GM12878 (cell line): ENCODE results near the gene TRPT1. TPM values are rescaled to one million over a fixed set of nuclear protein-coding genes. Genes with fewer than 3 reads are reported as not detected.

Source experiments
- EP300 ChIP-seq, 2 experiments: fragments of 150-350 bp in 1 of 2; IDR thresholded peaks; 2 replicates each; pipeline ENCODE4 v1.6.1; 2011 to 2012; ENCODE audit warnings: low read depth in 2 of 2, low read length in 2 of 2, borderline replicate concordance in 1 of 2, improper control_type of control experiment in 1 of 2, inconsistent platforms in 1 of 2; ENCODE audit not compliant: control insufficient read depth in 1 of 2
- SMAD5 ChIP-seq: IDR thresholded peaks from 2 replicates; pipeline ENCODE4 v1.6.1; 2016; ENCODE audit warnings: antibody characterized with exemption, low read depth
- STAT1 ChIP-seq: fragments of 450-650 bp; conservative IDR thresholded peaks from 2 replicates; pipeline ENCODE4 v1.6.1; 2014; ENCODE audit warnings: antibody characterized with exemption, mild to moderate bottlenecking
- TCF3 ChIP-seq: IDR thresholded peaks from 2 replicates; pipeline ENCODE4 v1.6.1; 2012; ENCODE audit warnings: low read depth, mild to moderate bottlenecking, low read length, borderline replicate concordance; ENCODE audit not compliant: insufficient read depth
- ZBED1 ChIP-seq: IDR thresholded peaks from 2 replicates; pipeline ENCODE4 v1.6.1; 2016; ENCODE audit warnings: borderline replicate concordance
- polyA plus RNA-seq, 11 experiments: library from polyadenylated mRNA; depleted of rRNA in 4 of 11; unstranded in 6 of 11; stranded (reverse) in 5 of 11; fragments of >200 nt; fragmentation: Nextera tagmentation in 4 of 11; fragmentation: Illumina TruSeq in 1 of 11; extraction: Ambion mirVana in 4 of 11; extraction: Trizol in 1 of 11; gene quantifications; 1 replicate in 1 of 11; 2 replicates in 10 of 11; pipeline versions ENCODE4 v1.2.1 to v1.2.3, GENCODE V29; 2011 to 2016; ENCODE audit warnings: inconsistent platforms in 2 of 11, missing spikeins in 2 of 11, low read depth in 1 of 11
- total RNA-seq, 4 experiments: library from RNA; depleted of rRNA in 3 of 4; stranded (reverse); fragments of >200 nt in 3 of 4; fragmentation: Illumina TruSeq in 1 of 4; extraction: Trizol in 1 of 4; gene quantifications; 2 replicates each; pipeline versions ENCODE4 v1.2.1 to v1.2.3, GENCODE V29; 2013 to 2021
- TF ChIP-seq, protein P1 (sequence below): fragments of 450-650 bp; IDR thresholded peaks from 2 replicates; pipeline ENCODE4 v1.6.1; 2017; ENCODE audit warnings: low read depth, mild to moderate bottlenecking, moderate library complexity
- TF ChIP-seq, protein P2 (sequence below): fragments of 450-650 bp; formaldehyde crosslinking; IDR thresholded peaks from 2 replicates; pipeline ENCODE4 v1.4.0; 2020; ENCODE audit warnings: mild to moderate bottlenecking, moderate library complexity
- TF ChIP-seq, protein P3 (sequence below): fragments of 450-650 bp; IDR thresholded peaks from 2 replicates; pipeline ENCODE4 v1.6.1; 2017; ENCODE audit warnings: mild to moderate bottlenecking, low read depth, inconsistent platforms; ENCODE audit not compliant: poor library complexity, severe bottlenecking
- TF ChIP-seq, protein P4 (sequence below): fragments of 450-650 bp; formaldehyde crosslinking; IDR thresholded peaks from 2 replicates; pipeline ENCODE4 v1.4.0; 2022; ENCODE audit warnings: mild to moderate bottlenecking, moderate library complexity

TRPT1 gene
- total and polyA plus RNA-seq, 10 of the 15 experiments (the other 5 are each of a cell fraction or from before 2014, with no cell fraction given), result 7.1 to 63.0 (median 31.4) TPM

DNA sequence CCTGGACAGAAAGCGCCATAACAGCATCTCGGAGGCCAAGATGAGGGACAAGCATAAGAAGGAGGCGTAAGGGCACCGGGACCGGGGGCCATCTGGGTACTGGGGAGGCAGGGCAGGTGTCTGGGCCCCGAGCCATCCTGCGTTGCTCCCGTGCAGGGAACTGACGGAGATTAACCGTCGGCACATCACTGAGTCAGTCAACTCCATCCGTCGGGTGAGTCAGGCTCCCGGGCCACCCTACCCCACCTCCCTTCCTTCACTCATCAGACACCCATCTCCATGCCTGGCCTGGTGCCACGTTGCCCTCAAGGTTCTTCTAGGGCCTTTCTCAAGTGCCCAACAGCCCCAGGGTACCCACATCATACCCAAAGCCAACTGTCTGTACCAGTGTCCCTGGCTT is 40.4 kb upstream of the TRPT1 start (continued):
- TF ChIP-seq EP300 (IDR thresholded peaks at IDR 0.05; ENCODE audit: borderline replicate concordance in 1 of 2, control insufficient read depth in 1 of 2, low read depth in 2 of 2, low read length in 2 of 2) (no peak), ZBED1 (no peak), SMAD5 (no peak), STAT1 (no peak), TCF3 (no peak)
- TF ChIP-seq, protein P1, sequence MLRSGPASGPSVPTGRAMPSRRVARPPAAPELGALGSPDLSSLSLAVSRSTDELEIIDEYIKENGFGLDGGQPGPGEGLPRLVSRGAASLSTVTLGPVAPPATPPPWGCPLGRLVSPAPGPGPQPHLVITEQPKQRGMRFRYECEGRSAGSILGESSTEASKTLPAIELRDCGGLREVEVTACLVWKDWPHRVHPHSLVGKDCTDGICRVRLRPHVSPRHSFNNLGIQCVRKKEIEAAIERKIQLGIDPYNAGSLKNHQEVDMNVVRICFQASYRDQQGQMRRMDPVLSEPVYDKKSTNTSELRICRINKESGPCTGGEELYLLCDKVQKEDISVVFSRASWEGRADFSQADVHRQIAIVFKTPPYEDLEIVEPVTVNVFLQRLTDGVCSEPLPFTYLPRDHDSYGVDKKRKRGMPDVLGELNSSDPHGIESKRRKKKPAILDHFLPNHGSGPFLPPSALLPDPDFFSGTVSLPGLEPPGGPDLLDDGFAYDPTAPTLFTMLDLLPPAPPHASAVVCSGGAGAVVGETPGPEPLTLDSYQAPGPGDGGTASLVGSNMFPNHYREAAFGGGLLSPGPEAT, result no peak
- TF ChIP-seq, protein P2, sequence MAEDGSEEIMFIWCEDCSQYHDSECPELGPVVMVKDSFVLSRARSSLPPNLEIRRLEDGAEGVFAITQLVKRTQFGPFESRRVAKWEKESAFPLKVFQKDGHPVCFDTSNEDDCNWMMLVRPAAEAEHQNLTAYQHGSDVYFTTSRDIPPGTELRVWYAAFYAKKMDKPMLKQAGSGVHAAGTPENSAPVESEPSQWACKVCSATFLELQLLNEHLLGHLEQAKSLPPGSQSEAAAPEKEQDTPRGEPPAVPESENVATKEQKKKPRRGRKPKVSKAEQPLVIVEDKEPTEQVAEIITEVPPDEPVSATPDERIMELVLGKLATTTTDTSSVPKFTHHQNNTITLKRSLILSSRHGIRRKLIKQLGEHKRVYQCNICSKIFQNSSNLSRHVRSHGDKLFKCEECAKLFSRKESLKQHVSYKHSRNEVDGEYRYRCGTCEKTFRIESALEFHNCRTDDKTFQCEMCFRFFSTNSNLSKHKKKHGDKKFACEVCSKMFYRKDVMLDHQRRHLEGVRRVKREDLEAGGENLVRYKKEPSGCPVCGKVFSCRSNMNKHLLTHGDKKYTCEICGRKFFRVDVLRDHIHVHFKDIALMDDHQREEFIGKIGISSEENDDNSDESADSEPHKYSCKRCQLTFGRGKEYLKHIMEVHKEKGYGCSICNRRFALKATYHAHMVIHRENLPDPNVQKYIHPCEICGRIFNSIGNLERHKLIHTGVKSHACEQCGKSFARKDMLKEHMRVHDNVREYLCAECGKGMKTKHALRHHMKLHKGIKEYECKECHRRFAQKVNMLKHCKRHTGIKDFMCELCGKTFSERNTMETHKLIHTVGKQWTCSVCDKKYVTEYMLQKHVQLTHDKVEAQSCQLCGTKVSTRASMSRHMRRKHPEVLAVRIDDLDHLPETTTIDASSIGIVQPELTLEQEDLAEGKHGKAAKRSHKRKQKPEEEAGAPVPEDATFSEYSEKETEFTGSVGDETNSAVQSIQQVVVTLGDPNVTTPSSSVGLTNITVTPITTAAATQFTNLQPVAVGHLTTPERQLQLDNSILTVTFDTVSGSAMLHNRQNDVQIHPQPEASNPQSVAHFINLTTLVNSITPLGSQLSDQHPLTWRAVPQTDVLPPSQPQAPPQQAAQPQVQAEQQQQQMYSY (CRISPR knock-in tag), result no peak
- TF ChIP-seq, protein P3, sequence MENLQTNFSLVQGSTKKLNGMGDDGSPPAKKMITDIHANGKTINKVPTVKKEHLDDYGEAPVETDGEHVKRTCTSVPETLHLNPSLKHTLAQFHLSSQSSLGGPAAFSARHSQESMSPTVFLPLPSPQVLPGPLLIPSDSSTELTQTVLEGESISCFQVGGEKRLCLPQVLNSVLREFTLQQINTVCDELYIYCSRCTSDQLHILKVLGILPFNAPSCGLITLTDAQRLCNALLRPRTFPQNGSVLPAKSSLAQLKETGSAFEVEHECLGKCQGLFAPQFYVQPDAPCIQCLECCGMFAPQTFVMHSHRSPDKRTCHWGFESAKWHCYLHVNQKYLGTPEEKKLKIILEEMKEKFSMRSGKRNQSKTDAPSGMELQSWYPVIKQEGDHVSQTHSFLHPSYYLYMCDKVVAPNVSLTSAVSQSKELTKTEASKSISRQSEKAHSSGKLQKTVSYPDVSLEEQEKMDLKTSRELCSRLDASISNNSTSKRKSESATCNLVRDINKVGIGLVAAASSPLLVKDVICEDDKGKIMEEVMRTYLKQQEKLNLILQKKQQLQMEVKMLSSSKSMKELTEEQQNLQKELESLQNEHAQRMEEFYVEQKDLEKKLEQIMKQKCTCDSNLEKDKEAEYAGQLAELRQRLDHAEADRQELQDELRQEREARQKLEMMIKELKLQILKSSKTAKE, result no peak
- TF ChIP-seq, protein P4, sequence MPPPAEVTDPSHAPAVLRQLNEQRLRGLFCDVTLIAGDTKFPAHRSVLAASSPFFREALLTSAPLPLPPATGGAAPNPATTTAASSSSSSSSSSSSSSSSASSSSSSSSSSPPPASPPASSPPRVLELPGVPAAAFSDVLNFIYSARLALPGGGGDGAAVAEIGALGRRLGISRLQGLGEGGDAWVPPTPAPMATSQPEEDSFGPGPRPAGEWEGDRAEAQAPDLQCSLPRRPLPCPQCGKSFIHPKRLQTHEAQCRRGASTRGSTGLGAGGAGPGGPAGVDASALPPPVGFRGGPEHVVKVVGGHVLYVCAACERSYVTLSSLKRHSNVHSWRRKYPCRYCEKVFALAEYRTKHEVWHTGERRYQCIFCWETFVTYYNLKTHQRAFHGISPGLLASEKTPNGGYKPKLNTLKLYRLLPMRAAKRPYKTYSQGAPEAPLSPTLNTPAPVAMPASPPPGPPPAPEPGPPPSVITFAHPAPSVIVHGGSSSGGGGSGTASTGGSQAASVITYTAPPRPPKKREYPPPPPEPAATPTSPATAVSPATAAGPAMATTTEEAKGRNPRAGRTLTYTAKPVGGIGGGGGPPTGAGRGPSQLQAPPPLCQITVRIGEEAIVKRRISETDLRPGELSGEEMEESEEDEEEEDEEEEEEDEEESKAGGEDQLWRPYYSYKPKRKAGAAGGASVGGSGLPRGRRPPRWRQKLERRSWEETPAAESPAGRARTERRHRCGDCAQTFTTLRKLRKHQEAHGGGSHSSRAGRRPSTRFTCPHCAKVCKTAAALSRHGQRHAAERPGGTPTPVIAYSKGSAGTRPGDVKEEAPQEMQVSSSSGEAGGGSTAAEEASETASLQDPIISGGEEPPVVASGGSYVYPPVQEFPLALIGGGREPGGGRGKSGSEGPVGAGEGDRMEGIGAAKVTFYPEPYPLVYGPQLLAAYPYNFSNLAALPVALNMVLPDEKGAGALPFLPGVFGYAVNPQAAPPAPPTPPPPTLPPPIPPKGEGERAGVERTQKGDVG (CRISPR knock-in tag), result no peak
- TF ChIP-seq, all 136 proteins: peak for 0
